Adrenal gland (tissue), 5 donors: ENCODE data around the gene FABP1.

Experiments
- CTCF ChIP-seq, 6 experiments: fragments of 450-650 bp in 4 of 6; fragments of 200-600 bp in 2 of 6; sonication (generic) in 1 of 6; IDR thresholded peaks; 1 replicate in 5 of 6; 2 replicates in 1 of 6; pipeline versions ENCODE4 v1.5.1 to v1.8.0; 2016 to 2021; ENCODE audit warnings: antibody characterized with exemption in 6 of 6, mild to moderate bottlenecking in 2 of 6, moderate library complexity in 1 of 6
- POLR2A ChIP-seq, 2 donors: fragments of 450-650 bp; IDR thresholded peaks; one replicate each; pipeline ENCODE4 v1.6.1; 2017; ENCODE audit warnings: antibody characterized with exemption in 2 of 2, mild to moderate bottlenecking in 2 of 2, moderate library complexity in 1 of 2
- donor health status: DM: no; HTN: no; CAD: no.

DNA sequence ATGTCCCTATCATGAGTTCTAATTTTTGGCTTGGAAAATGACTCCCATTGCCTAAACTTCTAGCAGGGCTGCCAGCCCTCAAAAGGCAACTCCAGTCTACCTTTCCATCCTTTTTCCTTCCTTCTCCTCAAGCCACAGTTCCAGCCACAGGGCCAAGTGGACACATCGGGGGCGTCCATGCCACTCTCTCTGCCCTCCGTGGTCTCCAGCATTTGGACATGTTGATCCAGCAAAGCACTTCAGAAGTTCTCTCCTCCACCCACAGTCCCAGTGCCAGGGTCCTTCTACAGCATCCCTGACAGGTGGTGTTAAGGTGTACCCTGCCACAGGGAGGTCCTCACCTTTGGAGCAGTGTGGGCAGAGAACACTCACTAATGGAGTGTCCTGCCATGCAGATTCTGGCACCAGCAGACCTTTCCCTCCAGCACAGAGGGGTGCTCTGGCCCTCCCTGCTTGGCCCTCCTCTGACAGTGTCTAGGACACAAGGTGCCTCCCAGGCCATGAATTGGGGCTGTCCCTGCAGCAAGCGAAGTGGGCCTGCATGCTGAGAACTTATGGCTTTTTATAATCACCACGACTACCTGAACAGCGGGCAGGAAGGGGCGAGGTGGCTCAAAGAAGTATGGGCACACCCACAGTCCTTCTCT lies 1.6 kb upstream of the FABP1 start:
- TF ChIP-seq CTCF (IDR thresholded peaks at IDR 0.05): no peak
- no peak for TF ChIP-seq POLR2A (IDR thresholded peaks at IDR 0.05)
